GM23338 (cell line): ENCODE measurements around the gene BCAS1. TPM values are rescaled to one million over a fixed set of nuclear protein-coding genes. Genes with fewer than 3 reads are reported as not detected.
A peak's percentile ranks its signal among the peaks of the same experiment; 100 is the strongest.

Experiments
- ATAC-seq: fragments of 200-7000 bp; cut with Tn5 transposase; 3 replicates; pipeline ENCODE4 v1.9.1; 2020
- DNase-seq: peaks from one replicate; pipeline ENCODE4 v3.0.0-alpha.2; 2015; ENCODE audit warnings: low spot score
- H2AFZ ChIP-seq: fragments of 200-600 bp; sonication (generic); 2 replicates; pipeline ENCODE4 v1.8.0; 2016; ENCODE audit warnings: antibody characterized with exemption, mild to moderate bottlenecking, moderate library complexity
- H3F3A ChIP-seq: fragments of 200-600 bp; sonication (generic); replicated peaks from 2 replicates; pipeline ENCODE4 v1.8.0; 2017; ENCODE audit warnings: antibody characterized with exemption, mixed run types, low read depth
- H3K27ac ChIP-seq: fragments of 200-600 bp; sonication (generic); 2 replicates; pipeline ENCODE4 v1.6.1; 2016; ENCODE audit warnings: low read depth
- H3K27me3 ChIP-seq: fragments of 200-600 bp; sonication (generic); 2 replicates; pipeline ENCODE4 v1.8.0; 2016; ENCODE audit warnings: mild to moderate bottlenecking, mixed run types, moderate library complexity; ENCODE audit not compliant: insufficient read depth
- H3K36me3 ChIP-seq: fragments of 200-600 bp; sonication (generic); 2 replicates; pipeline ENCODE4 v1.8.0; 2016; ENCODE audit warnings: mild to moderate bottlenecking; ENCODE audit not compliant: insufficient read depth
- H3K4me1 ChIP-seq: fragments of 200-600 bp; sonication (generic); 2 replicates; pipeline ENCODE4 v1.8.0; 2016; ENCODE audit warnings: mild to moderate bottlenecking, moderate library complexity; ENCODE audit not compliant: insufficient read depth
- H3K4me2 ChIP-seq: fragments of 200-600 bp; sonication (generic); 2 replicates; pipeline ENCODE4 v1.7.1; 2017; ENCODE audit warnings: mixed run types
- H3K4me3 ChIP-seq: fragments of 200-600 bp; sonication (generic); 2 replicates; pipeline ENCODE4 v1.6.1; 2016; ENCODE audit warnings: mixed run types
- H3K79me2 ChIP-seq: fragments of 200-600 bp; sonication (generic); replicated peaks from 2 replicates; pipeline ENCODE4 v1.8.0; 2017; ENCODE audit warnings: mild to moderate bottlenecking; ENCODE audit not compliant: insufficient read depth
- H3K9me2 ChIP-seq: fragments of 200-600 bp; sonication (generic); 2 replicates; pipeline ENCODE4 v1.8.0; 2017; ENCODE audit not compliant: insufficient read depth
- H4K20me1 ChIP-seq: fragments of 200-600 bp; sonication (generic); replicated peaks from 2 replicates; pipeline ENCODE4 v1.8.0; 2017; ENCODE audit warnings: mild to moderate bottlenecking; ENCODE audit not compliant: insufficient read depth
- H3K27ac Mint-ChIP-seq: 2 replicates; pipeline ENCODE4 v1.8.0; 2020; ENCODE audit warnings: inconsistent platforms, mild to moderate bottlenecking, moderate library complexity, mixed read lengths
- H3K27me3 Mint-ChIP-seq: 3 replicates; pipeline ENCODE4 v1.8.0; 2022; ENCODE audit warnings: low read depth, mild to moderate bottlenecking, moderate library complexity, mixed read lengths, inconsistent platforms; ENCODE audit not compliant: insufficient read depth, poor library complexity
- H3K36me3 Mint-ChIP-seq: 3 replicates; pipeline ENCODE4 v1.8.0; 2021; ENCODE audit warnings: low read depth, mild to moderate bottlenecking, inconsistent platforms, moderate library complexity, mixed read lengths
- H3K4me1 Mint-ChIP-seq: 3 replicates; pipeline ENCODE4 v1.8.0; 2020; ENCODE audit warnings: mild to moderate bottlenecking, inconsistent platforms, mixed read lengths
- H3K4me3 Mint-ChIP-seq: 3 replicates; pipeline ENCODE4 v1.8.0; 2021; ENCODE audit warnings: moderate library complexity, mild to moderate bottlenecking, inconsistent platforms, mixed read lengths
- H3K9me3 Mint-ChIP-seq: 3 replicates; pipeline ENCODE4 v1.8.0; 2020; ENCODE audit warnings: moderate library complexity, mild to moderate bottlenecking, inconsistent platforms, mixed read lengths
- JUNB ChIP-seq: IDR thresholded peaks from one replicate; pipeline ENCODE4 v1.6.1; 2016; ENCODE audit warnings: antibody characterized with exemption; ENCODE audit not compliant: unreplicated experiment
- ZNF114 ChIP-seq: fragments of 250-450 bp; sonication (Bioruptor Pico); IDR thresholded peaks from 2 replicates; pipeline ENCODE4 v1.5.0; 2020; ENCODE audit warnings: mild to moderate bottlenecking, moderate library complexity
- polyA plus RNA-seq: library from polyadenylated mRNA; unstranded; fragments of >200 nt; fragmentation: Nextera tagmentation; extraction: Ambion mirVana; gene quantifications from 2 replicates; pipeline ENCODE4 v1.2.1, GENCODE V29; 2016
- total RNA-seq: library from RNA; depleted of rRNA; stranded (reverse); fragments of >200 nt; shearing (Covaris generic); gene quantifications from 2 replicates; pipeline ENCODE4 v1.2.3, GENCODE V29; 2014
- TF ChIP-seq, protein P1 (sequence below): IDR thresholded peaks from 2 replicates; pipeline ENCODE4 v1.6.1; 2016; ENCODE audit warnings: antibody characterized with exemption
- TF ChIP-seq, protein P2 (sequence below): fragments of 250-450 bp; sonication (Bioruptor Pico); IDR thresholded peaks from 2 replicates; pipeline ENCODE4 v1.5.0; 2020; ENCODE audit warnings: mild to moderate bottlenecking, moderate library complexity

BCAS1 gene
- total and polyA plus RNA-seq, 2 experiments from 2014 or later: 0.17 to 0.19 TPM

DNA sequence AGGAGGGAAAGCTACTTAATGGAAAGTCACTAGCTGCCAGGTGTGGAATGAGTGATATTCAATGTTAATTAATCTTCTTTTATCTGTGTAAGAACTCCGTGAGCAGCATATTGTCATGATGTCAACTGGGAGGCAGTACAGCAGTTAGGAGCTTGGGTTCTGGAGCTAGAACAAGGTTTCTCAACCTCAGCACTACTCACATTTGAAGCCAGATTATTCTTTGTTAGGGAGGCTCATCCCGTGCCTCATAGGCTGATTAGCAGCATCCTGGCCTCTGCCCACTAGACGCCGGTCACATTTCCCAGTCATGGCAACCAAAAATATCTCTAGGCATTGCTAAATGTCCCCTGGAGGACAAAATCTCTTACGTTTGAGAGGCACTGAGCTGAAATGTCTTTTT is 41.2 kb downstream of the BCAS1 start:
- H3K27ac ChIP-seq: no peak overlapping the region
- DNase-seq (no peak), ATAC-seq (no peak)
- H3K36me3 ChIP-seq: no peaks in the 10 kb centered on the region
- H3K4me3 ChIP-seq: no peak overlapping the region
- Mint-ChIP-seq H3K9me3 (no peaks in the 10 kb centered on the region), H3K4me1 (peaks cover 14% of the 10 kb centered on the region; the same call in 2 of the 3 replicates), H3K27ac (no peak overlapping the region), H3K36me3 (no peaks in the 10 kb centered on the region), H3K4me3 (no peak overlapping the region), H3K27me3 (no peaks in the 10 kb centered on the region)
- H2AFZ ChIP-seq: peak overlapping the region; percentile 21; the same call in 1 of the 2 replicates
- no peaks in the 10 kb centered on the region for H3F3A ChIP-seq
- H3K9me2 ChIP-seq: no peaks in the 10 kb centered on the region; the same call in 1 of the 2 replicates
- no peaks in the 10 kb centered on the region for H3K27me3 ChIP-seq
- peaks cover 5% of the 10 kb centered on the region; the same call in 1 of the 2 replicates for H3K4me1 ChIP-seq
- no peaks in the 10 kb centered on the region for H4K20me1 ChIP-seq
- no peaks in the 10 kb centered on the region for H3K79me2 ChIP-seq
- no peak overlapping the region for H3K4me2 ChIP-seq
- TF ChIP-seq, protein P1, sequence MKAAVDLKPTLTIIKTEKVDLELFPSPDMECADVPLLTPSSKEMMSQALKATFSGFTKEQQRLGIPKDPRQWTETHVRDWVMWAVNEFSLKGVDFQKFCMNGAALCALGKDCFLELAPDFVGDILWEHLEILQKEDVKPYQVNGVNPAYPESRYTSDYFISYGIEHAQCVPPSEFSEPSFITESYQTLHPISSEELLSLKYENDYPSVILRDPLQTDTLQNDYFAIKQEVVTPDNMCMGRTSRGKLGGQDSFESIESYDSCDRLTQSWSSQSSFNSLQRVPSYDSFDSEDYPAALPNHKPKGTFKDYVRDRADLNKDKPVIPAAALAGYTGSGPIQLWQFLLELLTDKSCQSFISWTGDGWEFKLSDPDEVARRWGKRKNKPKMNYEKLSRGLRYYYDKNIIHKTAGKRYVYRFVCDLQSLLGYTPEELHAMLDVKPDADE: no peak
- TF ChIP-seq, protein P2, sequence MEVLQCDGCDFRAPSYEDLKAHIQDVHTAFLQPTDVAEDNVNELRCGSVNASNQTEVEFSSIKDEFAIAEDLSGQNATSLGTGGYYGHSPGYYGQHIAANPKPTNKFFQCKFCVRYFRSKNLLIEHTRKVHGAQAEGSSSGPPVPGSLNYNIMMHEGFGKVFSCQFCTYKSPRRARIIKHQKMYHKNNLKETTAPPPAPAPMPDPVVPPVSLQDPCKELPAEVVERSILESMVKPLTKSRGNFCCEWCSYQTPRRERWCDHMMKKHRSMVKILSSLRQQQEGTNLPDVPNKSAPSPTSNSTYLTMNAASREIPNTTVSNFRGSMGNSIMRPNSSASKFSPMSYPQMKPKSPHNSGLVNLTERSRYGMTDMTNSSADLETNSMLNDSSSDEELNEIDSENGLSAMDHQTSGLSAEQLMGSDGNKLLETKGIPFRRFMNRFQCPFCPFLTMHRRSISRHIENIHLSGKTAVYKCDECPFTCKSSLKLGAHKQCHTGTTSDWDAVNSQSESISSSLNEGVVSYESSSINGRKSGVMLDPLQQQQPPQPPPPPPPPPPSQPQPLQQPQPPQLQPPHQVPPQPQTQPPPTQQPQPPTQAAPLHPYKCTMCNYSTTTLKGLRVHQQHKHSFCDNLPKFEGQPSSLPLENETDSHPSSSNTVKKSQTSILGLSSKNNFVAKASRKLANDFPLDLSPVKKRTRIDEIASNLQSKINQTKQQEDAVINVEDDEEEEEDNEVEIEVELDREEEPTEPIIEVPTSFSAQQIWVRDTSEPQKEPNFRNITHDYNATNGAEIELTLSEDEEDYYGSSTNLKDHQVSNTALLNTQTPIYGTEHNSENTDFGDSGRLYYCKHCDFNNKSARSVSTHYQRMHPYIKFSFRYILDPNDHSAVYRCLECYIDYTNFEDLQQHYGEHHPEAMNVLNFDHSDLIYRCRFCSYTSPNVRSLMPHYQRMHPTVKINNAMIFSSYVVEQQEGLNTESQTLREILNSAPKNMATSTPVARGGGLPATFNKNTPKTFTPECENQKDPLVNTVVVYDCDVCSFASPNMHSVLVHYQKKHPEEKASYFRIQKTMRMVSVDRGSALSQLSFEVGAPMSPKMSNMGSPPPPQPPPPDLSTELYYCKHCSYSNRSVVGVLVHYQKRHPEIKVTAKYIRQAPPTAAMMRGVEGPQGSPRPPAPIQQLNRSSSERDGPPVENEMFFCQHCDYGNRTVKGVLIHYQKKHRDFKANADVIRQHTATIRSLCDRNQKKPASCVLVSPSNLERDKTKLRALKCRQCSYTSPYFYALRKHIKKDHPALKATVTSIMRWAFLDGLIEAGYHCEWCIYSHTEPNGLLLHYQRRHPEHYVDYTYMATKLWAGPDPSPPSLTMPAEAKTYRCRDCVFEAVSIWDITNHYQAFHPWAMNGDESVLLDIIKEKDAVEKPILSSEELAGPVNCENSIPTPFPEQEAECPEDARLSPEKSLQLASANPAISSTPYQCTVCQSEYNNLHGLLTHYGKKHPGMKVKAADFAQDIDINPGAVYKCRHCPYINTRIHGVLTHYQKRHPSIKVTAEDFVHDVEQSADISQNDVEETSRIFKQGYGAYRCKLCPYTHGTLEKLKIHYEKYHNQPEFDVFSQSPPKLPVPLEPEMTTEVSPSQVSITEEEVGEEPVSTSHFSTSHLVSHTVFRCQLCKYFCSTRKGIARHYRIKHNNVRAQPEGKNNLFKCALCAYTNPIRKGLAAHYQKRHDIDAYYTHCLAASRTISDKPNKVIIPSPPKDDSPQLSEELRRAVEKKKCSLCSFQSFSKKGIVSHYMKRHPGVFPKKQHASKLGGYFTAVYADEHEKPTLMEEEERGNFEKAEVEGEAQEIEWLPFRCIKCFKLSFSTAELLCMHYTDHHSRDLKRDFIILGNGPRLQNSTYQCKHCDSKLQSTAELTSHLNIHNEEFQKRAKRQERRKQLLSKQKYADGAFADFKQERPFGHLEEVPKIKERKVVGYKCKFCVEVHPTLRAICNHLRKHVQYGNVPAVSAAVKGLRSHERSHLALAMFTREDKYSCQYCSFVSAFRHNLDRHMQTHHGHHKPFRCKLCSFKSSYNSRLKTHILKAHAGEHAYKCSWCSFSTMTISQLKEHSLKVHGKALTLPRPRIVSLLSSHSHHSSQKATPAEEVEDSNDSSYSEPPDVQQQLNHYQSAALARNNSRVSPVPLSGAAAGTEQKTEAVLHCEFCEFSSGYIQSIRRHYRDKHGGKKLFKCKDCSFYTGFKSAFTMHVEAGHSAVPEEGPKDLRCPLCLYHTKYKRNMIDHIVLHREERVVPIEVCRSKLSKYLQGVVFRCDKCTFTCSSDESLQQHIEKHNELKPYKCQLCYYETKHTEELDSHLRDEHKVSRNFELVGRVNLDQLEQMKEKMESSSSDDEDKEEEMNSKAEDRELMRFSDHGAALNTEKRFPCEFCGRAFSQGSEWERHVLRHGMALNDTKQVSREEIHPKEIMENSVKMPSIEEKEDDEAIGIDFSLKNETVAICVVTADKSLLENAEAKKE (CRISPR knock-in tag): no peak
- TF ChIP-seq ZNF114 (CRISPR knock-in tag): no peak
- no peak for TF ChIP-seq JUNB
